PC-3 (cell line): ENCODE measurements around the gene PDE11A.

Source experiments
- EZH2 ChIP-seq: fragments of 300-600 bp; sonication (generic); IDR thresholded peaks from one replicate; pipeline ENCODE4 v1.6.1; 2017; ENCODE audit warnings: antibody characterized with exemption, mild to moderate bottlenecking, low read length; ENCODE audit not compliant: unreplicated experiment
- EZH2phosphoT487 ChIP-seq: fragments of 300-600 bp; sonication (generic); IDR thresholded peaks from 2 replicates; pipeline ENCODE4 v1.6.1; 2018; ENCODE audit warnings: mild to moderate bottlenecking, antibody characterized with exemption, low read length, borderline replicate concordance
- TF ChIP-seq, protein P1 (sequence below): fragments of 300-600 bp; sonication (generic); conservative IDR thresholded peaks from 2 replicates; pipeline ENCODE4 v1.5.1; 2017; ENCODE audit warnings: antibody characterized with exemption, low read depth, mild to moderate bottlenecking, low read length

DNA sequence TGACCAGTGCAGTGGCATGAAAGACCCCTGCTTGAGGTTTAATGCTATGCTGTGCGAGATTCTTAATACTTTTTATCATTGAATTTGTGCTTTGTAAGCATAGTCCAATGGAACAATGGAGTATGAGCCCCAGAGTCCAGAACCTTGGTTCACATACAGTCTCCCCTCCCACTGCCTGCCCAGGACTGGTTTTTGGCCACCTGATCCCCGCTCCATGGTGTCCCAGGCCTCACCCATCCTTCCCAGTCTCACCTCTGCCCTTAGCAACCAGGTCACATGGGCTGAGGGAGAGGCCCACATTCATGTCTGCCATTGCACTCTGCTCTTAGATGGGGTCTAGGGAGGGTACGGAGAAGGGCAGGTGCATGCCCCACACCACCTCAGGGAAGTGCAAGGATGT, 6.3 kb downstream of the PDE11A start:
- TF ChIP-seq EZH2phosphoT487 (no peak), EZH2 (no peak)
- TF ChIP-seq, protein P1, sequence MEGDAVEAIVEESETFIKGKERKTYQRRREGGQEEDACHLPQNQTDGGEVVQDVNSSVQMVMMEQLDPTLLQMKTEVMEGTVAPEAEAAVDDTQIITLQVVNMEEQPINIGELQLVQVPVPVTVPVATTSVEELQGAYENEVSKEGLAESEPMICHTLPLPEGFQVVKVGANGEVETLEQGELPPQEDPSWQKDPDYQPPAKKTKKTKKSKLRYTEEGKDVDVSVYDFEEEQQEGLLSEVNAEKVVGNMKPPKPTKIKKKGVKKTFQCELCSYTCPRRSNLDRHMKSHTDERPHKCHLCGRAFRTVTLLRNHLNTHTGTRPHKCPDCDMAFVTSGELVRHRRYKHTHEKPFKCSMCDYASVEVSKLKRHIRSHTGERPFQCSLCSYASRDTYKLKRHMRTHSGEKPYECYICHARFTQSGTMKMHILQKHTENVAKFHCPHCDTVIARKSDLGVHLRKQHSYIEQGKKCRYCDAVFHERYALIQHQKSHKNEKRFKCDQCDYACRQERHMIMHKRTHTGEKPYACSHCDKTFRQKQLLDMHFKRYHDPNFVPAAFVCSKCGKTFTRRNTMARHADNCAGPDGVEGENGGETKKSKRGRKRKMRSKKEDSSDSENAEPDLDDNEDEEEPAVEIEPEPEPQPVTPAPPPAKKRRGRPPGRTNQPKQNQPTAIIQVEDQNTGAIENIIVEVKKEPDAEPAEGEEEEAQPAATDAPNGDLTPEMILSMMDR: no peak
